SK-N-SH (cell line): Measurements from ENCODE around the gene MAX.

Source experiments
- CHD2 ChIP-seq: fragments of 150-350 bp; IDR thresholded peaks from 2 replicates; pipeline ENCODE4 v1.6.1; 2018; ENCODE audit warnings: low read length; ENCODE audit not compliant: partially characterized antibody
- EP300 ChIP-seq, 2 experiments: IDR thresholded peaks; 2 replicates each; pipeline versions ENCODE4 v1.4.0 to v1.6.1; 2012; ENCODE audit warnings: borderline replicate concordance in 1 of 2, low read depth in 1 of 2, low read length in 1 of 2
- FOSL2 ChIP-seq: IDR thresholded peaks from 2 replicates; pipeline ENCODE4 v1.4.0; 2012; ENCODE audit warnings: low read depth, mild to moderate bottlenecking, moderate library complexity, borderline replicate concordance
- NRF1 ChIP-seq: IDR thresholded peaks from 2 replicates; pipeline ENCODE4 v1.6.1; 2012; ENCODE audit warnings: low read depth, mild to moderate bottlenecking, low read length
- RFX5 ChIP-seq: IDR thresholded peaks from 2 replicates; pipeline ENCODE4 v1.6.1; 2012; ENCODE audit warnings: mild to moderate bottlenecking, improper control_type of control experiment, low read length
- TAF1 ChIP-seq: IDR thresholded peaks from 2 replicates; pipeline ENCODE4 v1.6.1; 2012; ENCODE audit warnings: low read depth, mild to moderate bottlenecking, low read length, moderate library complexity, borderline replicate concordance
- TF ChIP-seq, protein P1 (sequence below): fragments of 200-600 bp; sonication (generic); IDR thresholded peaks from 2 replicates; pipeline ENCODE4 v1.6.1; 2017; ENCODE audit warnings: antibody characterized with exemption, mild to moderate bottlenecking, moderate library complexity
- TF ChIP-seq, protein P2 (sequence below): fragments of 150-350 bp; IDR thresholded peaks from 2 replicates; pipeline ENCODE4 v1.6.1; 2017; ENCODE audit warnings: antibody characterized with exemption, low read length, low read depth, borderline replicate concordance
- TF ChIP-seq, protein P3 (sequence below): IDR thresholded peaks from 2 replicates; pipeline ENCODE4 v1.4.0; 2012; ENCODE audit warnings: low read depth, borderline replicate concordance

DNA sequence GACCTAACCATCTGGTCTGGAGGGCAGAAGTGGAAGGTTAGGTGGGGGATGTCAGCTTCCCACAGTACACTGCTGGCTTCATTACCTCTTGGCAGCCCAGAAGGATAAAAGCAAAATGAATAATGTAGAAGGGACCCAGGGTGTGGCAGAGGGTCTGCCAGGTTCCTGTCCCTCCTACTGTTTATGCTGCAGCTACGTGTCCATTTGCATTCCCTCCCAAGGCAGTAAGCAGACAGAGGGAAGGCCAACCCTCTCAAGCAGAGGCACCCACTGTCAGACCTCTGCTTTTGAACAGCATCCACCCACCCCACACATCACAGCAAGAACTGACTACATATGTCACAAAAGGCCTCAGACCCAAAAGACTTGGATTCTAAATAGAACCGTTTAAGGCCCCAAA, 19.4 kb downstream of the MAX start:
- TF ChIP-seq, protein P1, sequence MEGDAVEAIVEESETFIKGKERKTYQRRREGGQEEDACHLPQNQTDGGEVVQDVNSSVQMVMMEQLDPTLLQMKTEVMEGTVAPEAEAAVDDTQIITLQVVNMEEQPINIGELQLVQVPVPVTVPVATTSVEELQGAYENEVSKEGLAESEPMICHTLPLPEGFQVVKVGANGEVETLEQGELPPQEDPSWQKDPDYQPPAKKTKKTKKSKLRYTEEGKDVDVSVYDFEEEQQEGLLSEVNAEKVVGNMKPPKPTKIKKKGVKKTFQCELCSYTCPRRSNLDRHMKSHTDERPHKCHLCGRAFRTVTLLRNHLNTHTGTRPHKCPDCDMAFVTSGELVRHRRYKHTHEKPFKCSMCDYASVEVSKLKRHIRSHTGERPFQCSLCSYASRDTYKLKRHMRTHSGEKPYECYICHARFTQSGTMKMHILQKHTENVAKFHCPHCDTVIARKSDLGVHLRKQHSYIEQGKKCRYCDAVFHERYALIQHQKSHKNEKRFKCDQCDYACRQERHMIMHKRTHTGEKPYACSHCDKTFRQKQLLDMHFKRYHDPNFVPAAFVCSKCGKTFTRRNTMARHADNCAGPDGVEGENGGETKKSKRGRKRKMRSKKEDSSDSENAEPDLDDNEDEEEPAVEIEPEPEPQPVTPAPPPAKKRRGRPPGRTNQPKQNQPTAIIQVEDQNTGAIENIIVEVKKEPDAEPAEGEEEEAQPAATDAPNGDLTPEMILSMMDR, result no peak
- no peak for TF ChIP-seq EP300 (IDR thresholded peaks at IDR 0.05; ENCODE audit: borderline replicate concordance in 1 of 2, low read depth in 1 of 2, low read length in 1 of 2)
- no peak for TF ChIP-seq CHD2
- TF ChIP-seq FOSL2, result no peak
- TF ChIP-seq, protein P2, sequence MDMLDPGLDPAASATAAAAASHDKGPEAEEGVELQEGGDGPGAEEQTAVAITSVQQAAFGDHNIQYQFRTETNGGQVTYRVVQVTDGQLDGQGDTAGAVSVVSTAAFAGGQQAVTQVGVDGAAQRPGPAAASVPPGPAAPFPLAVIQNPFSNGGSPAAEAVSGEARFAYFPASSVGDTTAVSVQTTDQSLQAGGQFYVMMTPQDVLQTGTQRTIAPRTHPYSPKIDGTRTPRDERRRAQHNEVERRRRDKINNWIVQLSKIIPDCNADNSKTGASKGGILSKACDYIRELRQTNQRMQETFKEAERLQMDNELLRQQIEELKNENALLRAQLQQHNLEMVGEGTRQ, result no peak
- TF ChIP-seq, protein P3, sequence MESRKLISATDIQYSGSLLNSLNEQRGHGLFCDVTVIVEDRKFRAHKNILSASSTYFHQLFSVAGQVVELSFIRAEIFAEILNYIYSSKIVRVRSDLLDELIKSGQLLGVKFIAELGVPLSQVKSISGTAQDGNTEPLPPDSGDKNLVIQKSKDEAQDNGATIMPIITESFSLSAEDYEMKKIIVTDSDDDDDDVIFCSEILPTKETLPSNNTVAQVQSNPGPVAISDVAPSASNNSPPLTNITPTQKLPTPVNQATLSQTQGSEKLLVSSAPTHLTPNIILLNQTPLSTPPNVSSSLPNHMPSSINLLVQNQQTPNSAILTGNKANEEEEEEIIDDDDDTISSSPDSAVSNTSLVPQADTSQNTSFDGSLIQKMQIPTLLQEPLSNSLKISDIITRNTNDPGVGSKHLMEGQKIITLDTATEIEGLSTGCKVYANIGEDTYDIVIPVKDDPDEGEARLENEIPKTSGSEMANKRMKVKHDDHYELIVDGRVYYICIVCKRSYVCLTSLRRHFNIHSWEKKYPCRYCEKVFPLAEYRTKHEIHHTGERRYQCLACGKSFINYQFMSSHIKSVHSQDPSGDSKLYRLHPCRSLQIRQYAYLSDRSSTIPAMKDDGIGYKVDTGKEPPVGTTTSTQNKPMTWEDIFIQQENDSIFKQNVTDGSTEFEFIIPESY, result no peak
- TF ChIP-seq RFX5, result no peak
- TF ChIP-seq TAF1, result no peak
- no peak for TF ChIP-seq NRF1
